Upper lobe of left lung (tissue), 6 donors: ENCODE results near the gene PSMA6. TPM values are rescaled to one million over a fixed set of nuclear protein-coding genes. Genes with fewer than 3 reads are reported as not detected.

Experiments used
- ATAC-seq, 2 donors: fragments of 200-7000 bp; cut with Tn5 transposase; one replicate each; pipeline ENCODE4 v1.9.1; 2022; ENCODE audit warnings: mild to moderate bottlenecking in 2 of 2, moderate library complexity in 2 of 2; ENCODE audit not compliant: low FRiP score in 2 of 2
- DNase-seq, 2 donors: peaks; one replicate each; pipeline ENCODE4 v3.0.0-alpha.2; 2019 to 2020
- H3K27ac ChIP-seq, 4 donors: fragments of 200-600 bp; sonication (generic); one replicate each; pipeline ENCODE4 v1.5.1; 2016 to 2019
- H3K27me3 ChIP-seq, 4 donors: fragments of 200-600 bp; sonication (generic); one replicate each; pipeline ENCODE4 v1.5.1; 2017 to 2019
- H3K36me3 ChIP-seq, 4 donors: fragments of 200-600 bp; sonication (generic); one replicate each; pipeline ENCODE4 v1.5.1; 2016 to 2019
- H3K4me1 ChIP-seq, 4 donors: fragments of 200-600 bp; sonication (generic); one replicate each; pipeline ENCODE4 v1.5.1; 2018 to 2019
- H3K4me3 ChIP-seq, 4 donors: fragments of 200-600 bp; sonication (generic); one replicate each; pipeline ENCODE4 v1.5.1; 2017 to 2019; ENCODE audit warnings: mild to moderate bottlenecking in 2 of 4, moderate library complexity in 1 of 4
- H3K9me3 ChIP-seq, 4 donors: fragments of 200-600 bp; sonication (generic); one replicate each; pipeline ENCODE4 v1.5.1; 2018 to 2019
- EP300 ChIP-seq, 4 donors: sonication (generic); formaldehyde crosslinking; IDR thresholded peaks; one replicate each; pipeline ENCODE4 v1.5.1; 2017; ENCODE audit warnings: antibody characterized with exemption in 4 of 4, control low read depth in 2 of 4
- POLR2A ChIP-seq, 4 donors: fragments of 450-650 bp; IDR thresholded peaks; one replicate each; pipeline ENCODE4 v1.5.1; 2016 to 2017; ENCODE audit warnings: antibody characterized with exemption in 4 of 4, mild to moderate bottlenecking in 2 of 4
- POLR2AphosphoS5 ChIP-seq, 2 donors: sonication (generic); formaldehyde crosslinking; IDR thresholded peaks; one replicate each; pipeline ENCODE4 v1.5.1; 2017; ENCODE audit warnings: antibody characterized with exemption in 2 of 2
- WGBS, 2 donors: methylation state at CpG; one replicate each; pipeline ENCODE4 v1.1.5; 2017 to 2018; 5-methylcytosine and 5-hydroxymethylcytosine counted together
- total RNA-seq, 6 donors: library from RNA; depleted of rRNA in 4 of 6; stranded (reverse); fragments of >200 nt in 4 of 6; gene quantifications; one replicate each; pipeline versions ENCODE4 v1.1.0 to v1.2.1, GENCODE V29; 2016 to 2021
- TF ChIP-seq, protein P1 (sequence below), 6 experiments: fragments of 450-650 bp in 4 of 6; fragments of 200-600 bp in 2 of 6; sonication (generic) in 2 of 6; IDR thresholded peaks; one replicate each; pipeline ENCODE4 v1.5.1; 2016 to 2019; ENCODE audit warnings: antibody characterized with exemption in 6 of 6
- donor health status: DM: no; HTN: no; CAD: no; lungs with moderate emphysema.
- donor health status: DM: no; HTN: yes; CAD: no; lungs with severe emphysema.

The PSMA6 gene
- total RNA-seq, 6 donors from 2014 or later: 63.9 to 213 (median 162) TPM

DNA sequence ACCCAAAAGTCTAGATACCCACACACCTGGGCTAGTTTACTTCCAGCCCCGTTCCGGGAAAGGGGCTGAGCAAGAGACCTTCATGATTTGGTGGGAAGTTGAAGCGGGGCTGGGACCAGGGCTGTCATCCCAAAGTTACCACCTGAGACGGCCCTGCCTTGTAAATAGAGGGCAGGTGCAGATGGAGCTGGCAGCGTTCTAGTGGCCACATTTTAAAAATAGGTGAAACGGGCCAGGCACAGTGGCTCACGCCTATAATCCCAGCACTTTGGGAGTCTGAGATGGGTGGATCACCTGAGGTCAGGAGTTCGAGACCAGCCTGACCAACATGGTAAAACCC lies 68.9 kb downstream of the PSMA6 start:
- no peaks in the 10 kb centered on the region for H3K9me3 ChIP-seq
- 89 to 95% methylated on average over 8 of the region's 8 CpGs for WGBS, 2 donors
- H3K27me3 ChIP-seq: no peaks in the 10 kb centered on the region
- peaks cover 23 to 38% (median 30%) of the 10 kb centered on the region in 4 donors for H3K4me1 ChIP-seq
- H3K4me3 ChIP-seq: no peak overlapping the region
- H3K36me3 ChIP-seq: no peaks in the 10 kb centered on the region
- no peak for ATAC-seq
- no peak for DNase-seq
- H3K27ac ChIP-seq: no peak overlapping the region
- TF ChIP-seq EP300 (IDR thresholded peaks at IDR 0.05) (no peak), POLR2AphosphoS5 (IDR thresholded peaks at IDR 0.05) (no peak), POLR2A (IDR thresholded peaks at IDR 0.05) (no peak)
- TF ChIP-seq, protein P1, sequence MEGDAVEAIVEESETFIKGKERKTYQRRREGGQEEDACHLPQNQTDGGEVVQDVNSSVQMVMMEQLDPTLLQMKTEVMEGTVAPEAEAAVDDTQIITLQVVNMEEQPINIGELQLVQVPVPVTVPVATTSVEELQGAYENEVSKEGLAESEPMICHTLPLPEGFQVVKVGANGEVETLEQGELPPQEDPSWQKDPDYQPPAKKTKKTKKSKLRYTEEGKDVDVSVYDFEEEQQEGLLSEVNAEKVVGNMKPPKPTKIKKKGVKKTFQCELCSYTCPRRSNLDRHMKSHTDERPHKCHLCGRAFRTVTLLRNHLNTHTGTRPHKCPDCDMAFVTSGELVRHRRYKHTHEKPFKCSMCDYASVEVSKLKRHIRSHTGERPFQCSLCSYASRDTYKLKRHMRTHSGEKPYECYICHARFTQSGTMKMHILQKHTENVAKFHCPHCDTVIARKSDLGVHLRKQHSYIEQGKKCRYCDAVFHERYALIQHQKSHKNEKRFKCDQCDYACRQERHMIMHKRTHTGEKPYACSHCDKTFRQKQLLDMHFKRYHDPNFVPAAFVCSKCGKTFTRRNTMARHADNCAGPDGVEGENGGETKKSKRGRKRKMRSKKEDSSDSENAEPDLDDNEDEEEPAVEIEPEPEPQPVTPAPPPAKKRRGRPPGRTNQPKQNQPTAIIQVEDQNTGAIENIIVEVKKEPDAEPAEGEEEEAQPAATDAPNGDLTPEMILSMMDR (IDR thresholded peaks at IDR 0.05): no peak

DNA sequence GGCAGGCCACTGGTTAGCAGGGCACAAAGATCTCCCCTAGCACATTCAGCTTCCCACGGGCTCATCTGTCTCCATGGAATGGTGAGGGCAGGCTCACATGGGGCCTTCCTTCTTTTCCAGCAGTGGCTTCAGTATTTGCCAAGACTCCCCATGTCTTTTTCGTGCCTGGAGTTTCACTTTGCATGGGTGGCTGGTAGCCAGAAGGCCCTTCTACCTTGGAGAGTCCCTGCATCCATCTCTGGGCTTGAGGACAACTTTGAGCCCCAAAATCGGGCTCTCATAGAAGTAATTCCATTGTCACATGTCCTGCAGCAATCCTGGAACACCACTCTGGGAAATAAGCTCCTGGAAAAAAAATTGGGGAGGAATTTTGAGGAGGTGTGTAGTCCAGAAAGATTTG lies 70.3 kb downstream of the PSMA6 start:
- Histone ChIP-seq H3K27me3 (no peaks in the 10 kb centered on the region), H3K9me3 (no peaks in the 10 kb centered on the region), H3K36me3 (no peaks in the 10 kb centered on the region), H3K4me3 (no peak overlapping the region), H3K4me1 (peaks cover 26 to 49% (median 35%) of the 10 kb centered on the region in 4 donors), H3K27ac (peak overlapping the region in 2 of 4 donors; percentile 26 to 50)
- WGBS, 2 donors: 50 to 52% methylated on average over 3 of the region's 3 CpGs
- no peak for ATAC-seq
- DNase-seq: no peak
- TF ChIP-seq, protein P1 (IDR thresholded peaks at IDR 0.05): no peak
- TF ChIP-seq POLR2AphosphoS5 (IDR thresholded peaks at IDR 0.05) (no peak), POLR2A (IDR thresholded peaks at IDR 0.05) (no peak)

DNA sequence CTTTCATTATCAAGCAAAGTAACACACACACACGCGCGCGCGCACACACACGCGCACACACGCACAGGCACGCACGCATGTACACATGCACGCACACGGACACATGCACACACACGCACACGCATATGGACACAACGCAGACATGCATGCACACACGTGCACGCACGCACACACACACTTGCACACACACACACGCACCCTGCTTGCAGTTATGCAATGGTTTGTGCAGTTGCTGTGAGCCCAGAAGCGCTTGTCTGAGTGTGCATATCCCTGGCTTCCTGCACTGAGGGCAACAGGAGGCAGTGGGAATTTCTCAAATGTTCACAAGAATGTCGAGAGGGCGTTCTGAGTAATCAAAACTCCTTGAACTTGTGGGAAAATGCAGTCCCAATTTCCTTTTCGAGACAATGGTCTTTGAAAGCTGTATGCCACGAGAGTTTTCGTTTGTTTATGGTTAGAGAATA lies 70.8 kb downstream of the PSMA6 start:
- no peak overlapping the region for H3K4me3 ChIP-seq
- peaks cover 26 to 50% (median 38%) of the 10 kb centered on the region in 4 donors for H3K4me1 ChIP-seq
- ATAC-seq: no peak
- no peak for TF ChIP-seq EP300 (IDR thresholded peaks at IDR 0.05)
- TF ChIP-seq, protein P1 (IDR thresholded peaks at IDR 0.05): no peak
- no peak for TF ChIP-seq POLR2A (IDR thresholded peaks at IDR 0.05)
- TF ChIP-seq POLR2AphosphoS5 (IDR thresholded peaks at IDR 0.05): no peak
- WGBS, 2 donors: 61 to 71% methylated on average over 25 of the region's 25 CpGs
- H3K27ac ChIP-seq: peak overlapping the region in 3 of 4 donors; percentile 26 to 60 (median 50)
- H3K27me3 ChIP-seq: no peaks in the 10 kb centered on the region
- peak in 1 of 2 donors; percentile 68 for DNase-seq
- H3K9me3 ChIP-seq: no peaks in the 10 kb centered on the region
- no peaks in the 10 kb centered on the region for H3K36me3 ChIP-seq

GRCh38 chr14:35365130-35366055 lies 73.2 kb downstream of the PSMA6 start:
- peak; percentile 43 to 93 for DNase-seq
- Histone ChIP-seq H3K4me1 (peaks cover 26 to 50% (median 45%) of the 10 kb centered on the region in 4 donors), H3K36me3 (no peaks in the 10 kb centered on the region), H3K27ac (peak overlapping the region; percentile 72 to 87 (median 82)), H3K9me3 (no peaks in the 10 kb centered on the region), H3K4me3 (no peak overlapping the region), H3K27me3 (no peaks in the 10 kb centered on the region)
- peak; percentile 78 to 93 for ATAC-seq
- 41 to 78% methylated on average over 12 to 13 of the region's 13 CpGs for WGBS, 2 donors
- TF ChIP-seq EP300 (IDR thresholded peaks at IDR 0.05) (peak in 1 of 4 donors; percentile 92), POLR2A (IDR thresholded peaks at IDR 0.05) (peak in 2 of 4 donors; percentile 25 to 64), POLR2AphosphoS5 (IDR thresholded peaks at IDR 0.05) (peak; percentile 82 to 88)
- TF ChIP-seq, protein P1 (IDR thresholded peaks at IDR 0.05): no peak
